Activated CD4-positive, alpha-beta T cell treated with anti-CD3 and anti-CD28 coated beads, Interleukin-2, amount 50 U/mL, for 16 hours (primary cell): Measurements from ENCODE around the gene FFAR3.
"Not testable (repeated sequence)": the region's sequence is repeated elsewhere in the genome, so short reads cannot be mapped to it uniquely, and the experiment has no call there.

Experiments used
- DNase-seq: peaks from one replicate; pipeline ENCODE4 v3.0.0-alpha.2; 2020

FFAR3 gene

DNA sequence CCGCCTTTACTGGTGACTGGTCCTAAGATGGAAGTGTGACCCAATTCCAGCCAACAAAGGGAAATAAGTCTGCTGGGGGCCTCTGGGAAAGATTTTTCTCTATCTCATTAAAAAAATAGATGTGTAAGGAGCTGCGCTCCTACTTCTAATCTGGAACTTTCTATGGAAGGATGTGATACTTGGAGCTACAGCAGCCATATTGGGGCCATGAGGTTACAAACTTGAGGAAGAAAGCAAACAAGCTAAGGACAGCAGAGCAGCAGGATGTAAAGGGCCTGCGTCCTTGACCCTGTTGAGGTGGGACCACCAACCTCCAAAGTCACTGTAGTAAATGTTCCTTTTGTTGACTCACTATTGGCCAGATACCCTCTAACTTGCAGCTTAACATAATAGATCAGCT, 20.1 kb downstream of the FFAR3 start:
- DNase-seq: no peak

DNA sequence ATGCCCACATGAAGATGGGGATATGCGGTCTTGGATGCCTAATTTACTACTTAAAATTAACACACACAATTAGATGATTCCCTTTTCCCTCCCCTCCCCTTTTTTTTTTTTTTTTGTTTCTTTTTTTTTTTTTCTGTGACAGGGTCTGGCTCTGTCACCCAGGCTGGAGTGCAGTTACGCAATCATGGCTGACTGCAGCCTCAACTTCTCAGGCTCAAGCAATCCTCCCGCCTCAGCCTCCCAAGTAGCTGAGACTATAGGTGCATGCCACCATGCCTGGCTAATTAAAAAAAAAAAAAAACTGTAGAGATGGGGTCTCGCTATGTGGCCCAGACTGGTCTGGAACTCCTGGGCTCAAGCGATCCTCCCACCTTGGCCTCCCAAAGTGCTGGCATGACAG, 21.3 kb downstream of the FFAR3 start:
- DNase-seq: not testable (repeated sequence)

DNA sequence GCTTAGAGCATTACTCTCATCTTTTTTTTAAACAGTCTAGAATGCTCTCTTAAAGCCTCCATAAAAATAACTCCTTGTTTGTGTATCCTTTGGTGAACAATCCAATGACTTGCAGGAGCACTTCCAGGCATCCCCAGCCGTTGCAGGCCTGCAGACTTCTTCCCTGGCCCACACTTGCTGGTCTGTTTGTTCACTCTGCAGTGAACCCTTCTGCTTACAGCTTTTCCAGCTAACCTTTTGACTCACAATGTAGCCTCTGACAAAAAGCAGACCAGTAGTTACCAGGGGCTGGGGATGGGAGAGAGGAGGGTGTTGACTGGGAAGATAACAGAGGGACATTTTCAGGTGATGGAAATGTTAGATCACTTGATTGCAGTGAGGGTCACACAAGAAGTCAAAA, 21.7 kb downstream of the FFAR3 start:
- no peak for DNase-seq

DNA sequence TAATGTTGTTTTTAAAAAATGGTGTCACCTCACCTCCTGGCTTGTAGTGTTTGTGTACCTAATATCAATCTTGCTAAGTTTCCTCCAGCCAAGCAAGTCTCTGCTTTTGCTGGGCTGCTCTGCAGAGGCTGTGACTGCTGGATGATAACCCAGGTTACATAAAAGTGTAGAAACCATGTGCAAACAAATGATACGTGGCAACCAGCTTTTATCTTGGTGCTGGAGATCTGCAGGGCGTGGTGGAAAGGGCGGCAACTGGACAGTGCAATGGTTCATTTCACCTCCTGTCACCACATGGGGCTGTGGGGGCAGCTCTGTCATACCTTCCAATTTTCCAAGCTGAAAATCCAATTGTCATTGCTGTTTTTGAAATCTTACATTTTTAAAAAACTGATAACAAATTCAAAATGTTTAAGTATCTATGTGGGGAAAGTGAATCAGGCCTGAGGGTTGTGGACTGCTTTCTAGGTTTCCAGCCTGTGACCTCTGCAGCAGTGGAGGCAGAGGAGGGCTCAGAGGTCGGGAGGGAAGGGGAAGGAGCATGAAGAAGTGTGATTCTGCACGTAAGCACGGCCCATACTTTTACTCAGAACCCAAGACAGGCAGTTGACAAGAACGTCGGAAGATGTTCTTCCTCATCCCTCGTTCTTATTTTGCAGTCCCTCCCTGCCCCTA, 22.3 kb downstream of the FFAR3 start:
- DNase-seq: no peak

DNA sequence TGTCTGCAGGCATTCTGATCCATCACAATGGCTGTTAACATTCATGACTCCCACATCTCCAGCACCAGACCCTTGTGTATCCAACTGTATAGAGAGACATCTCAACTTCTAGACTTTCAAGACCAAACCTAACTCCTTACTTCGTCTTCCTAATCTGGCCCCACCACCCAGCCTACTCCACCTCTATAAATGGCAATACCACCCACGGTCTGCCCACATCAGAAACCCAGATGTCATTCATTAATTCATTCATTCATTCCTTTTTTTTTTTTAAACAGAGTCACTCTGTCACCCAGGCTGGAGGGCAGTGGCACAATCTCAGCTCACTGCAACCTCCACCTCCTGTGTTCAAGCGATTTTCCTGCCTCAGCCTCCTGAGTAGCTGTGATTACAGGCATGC, 23.1 kb downstream of the FFAR3 start:
- DNase-seq: no peak

DNA sequence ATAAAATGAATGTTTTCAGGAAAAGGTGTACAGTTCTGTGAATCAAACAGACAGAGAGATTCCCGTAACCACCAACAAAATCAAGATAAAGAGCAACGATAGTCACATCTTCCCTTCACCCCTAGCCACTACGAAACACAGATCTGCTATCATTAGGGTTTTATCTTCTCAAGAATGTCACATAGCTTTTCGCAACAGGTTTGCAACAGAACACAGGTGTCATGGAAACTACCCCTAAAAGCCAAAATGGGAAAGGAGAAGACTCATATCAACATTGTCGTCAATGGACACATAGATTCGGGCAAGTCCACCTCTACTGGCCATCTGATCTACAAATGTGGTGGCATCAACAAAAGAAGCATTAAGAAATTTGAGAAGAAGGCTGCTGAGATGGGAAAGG, 23.7 kb downstream of the FFAR3 start:
- no peak for DNase-seq

DNA sequence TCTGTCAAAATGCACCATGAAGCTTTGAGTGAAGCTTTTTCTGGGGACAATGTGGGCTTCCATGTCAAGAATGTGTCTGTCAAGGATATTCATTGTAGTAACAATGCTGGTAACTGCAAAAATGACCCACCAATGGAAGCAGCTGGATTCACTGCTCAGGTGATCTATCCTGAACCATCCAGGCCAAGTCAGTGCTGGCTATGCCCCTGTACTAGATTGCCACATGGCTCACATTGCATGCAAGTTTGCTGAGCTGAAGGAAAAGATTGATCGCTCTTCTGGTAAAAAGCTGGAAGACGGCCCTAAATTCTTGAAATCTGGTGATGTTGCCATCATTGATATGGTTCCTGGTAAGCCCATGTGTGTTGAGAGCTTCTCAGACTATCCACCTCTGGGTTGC, 25.3 kb downstream of the FFAR3 start:
- no peak for DNase-seq

DNA sequence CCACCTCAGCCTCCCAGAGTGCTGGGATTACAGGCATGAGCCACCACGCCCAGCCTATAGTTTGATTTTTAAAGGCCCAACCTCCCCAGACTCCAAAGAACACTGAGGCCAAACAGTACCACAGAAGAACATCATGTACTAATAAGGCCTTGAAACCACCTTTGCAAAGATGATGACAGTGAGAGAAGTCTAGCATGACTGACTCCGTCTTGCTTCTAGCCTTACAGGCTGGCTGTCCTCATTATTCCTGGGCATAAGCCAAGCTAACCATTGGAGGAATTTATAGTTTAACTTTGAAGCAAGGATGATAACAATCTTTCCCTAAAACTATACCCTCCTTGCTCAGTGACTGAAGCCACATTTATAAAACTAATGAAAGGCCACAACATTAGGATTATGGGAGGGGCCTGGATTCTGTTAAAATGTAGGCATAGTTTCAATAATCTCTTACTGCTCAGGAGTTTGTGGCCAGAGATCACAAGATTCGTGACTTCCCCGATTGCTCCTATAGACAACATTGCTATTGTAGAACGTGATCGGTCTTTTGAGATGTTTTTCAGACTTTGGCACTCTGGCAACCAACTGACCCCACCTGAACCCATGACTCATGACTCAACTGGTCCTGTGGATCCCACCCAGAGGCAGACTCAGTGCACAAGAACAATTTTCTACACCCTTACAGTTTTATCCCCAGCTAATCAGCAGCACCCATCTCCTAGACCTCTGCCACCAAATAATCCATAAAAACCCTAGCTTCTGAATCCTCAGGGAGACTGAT, 30.2 kb downstream of the FFAR3 start:
- no peak for DNase-seq

DNA sequence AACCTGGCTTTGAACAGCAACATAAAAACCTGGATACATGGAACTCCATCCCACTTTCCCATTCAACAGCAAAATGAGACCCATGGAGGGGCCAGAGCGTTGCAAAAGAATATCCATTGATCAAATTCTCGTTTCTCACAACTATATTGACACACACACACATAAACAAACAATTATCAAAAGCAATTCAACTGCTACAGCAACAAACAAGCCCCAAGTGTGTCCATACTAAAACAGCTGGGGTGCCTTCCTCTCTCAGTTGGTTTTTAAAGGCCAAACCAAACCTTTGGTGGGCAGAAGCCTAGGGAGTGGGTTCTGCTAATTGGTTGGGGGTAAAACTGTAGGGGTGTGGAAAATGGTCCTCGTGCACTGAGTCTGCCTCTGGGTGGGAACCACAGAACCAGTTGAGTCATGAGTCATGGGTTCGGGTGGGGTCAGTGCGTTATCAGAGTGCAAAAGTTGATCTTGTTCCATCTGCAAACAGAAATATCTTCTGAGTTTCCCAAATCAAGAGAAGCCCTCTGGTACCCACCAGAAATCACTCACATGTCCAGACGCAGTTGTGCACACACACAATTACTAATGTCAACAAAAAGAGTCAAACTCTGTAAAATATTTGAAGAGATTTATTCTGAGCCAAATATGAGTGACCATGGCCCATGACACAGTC, 31.1 kb downstream of the FFAR3 start:
- DNase-seq: no peak

DNA sequence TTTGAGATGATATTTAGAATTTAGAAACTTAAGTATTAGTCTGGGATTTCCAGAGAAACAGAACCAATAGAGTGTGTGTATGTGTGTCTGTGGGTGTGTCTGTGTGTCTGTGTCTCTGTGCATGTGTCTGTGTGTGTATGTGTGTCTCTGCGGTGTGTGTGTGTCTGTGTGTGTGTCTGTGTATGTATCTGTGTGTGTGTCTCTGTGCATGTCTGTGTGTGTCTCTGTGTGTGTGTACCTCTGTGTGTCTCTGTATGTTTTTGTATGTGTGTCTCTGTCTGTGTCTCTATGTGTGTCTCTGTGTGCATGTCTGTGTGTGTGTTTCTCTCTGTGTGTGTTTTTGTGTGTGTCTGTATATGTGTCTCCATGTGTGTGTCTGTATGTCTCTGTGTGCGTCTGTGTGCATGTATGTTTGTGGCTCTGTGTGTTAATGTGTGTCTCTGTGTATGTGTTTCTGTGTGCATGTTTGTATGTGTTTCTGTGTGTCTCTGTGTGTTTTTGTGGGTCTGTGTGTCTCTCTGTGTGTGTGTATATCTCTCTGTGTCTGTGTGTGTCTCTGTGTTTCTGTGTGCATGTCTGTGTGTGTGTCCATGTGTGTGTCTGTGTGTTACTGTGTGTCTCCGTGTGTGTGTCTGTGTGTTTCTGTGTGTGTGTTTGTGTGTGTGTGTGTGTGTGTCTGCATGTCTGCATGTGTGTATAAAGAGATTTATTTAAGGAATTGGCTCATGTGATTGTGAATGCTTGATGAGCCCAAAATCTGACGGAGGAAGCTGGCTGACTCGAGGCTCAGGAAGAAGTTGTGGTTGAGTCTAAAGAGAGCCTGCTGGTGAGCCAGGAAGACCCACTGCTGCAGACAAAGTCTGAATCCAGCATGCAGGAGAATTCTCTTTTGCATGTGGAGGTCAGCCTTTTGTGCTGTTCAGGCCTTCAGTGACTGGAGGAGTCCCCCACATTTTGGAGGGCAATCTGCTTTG, 34.8 kb downstream of the FFAR3 start:
- no peak for DNase-seq

DNA sequence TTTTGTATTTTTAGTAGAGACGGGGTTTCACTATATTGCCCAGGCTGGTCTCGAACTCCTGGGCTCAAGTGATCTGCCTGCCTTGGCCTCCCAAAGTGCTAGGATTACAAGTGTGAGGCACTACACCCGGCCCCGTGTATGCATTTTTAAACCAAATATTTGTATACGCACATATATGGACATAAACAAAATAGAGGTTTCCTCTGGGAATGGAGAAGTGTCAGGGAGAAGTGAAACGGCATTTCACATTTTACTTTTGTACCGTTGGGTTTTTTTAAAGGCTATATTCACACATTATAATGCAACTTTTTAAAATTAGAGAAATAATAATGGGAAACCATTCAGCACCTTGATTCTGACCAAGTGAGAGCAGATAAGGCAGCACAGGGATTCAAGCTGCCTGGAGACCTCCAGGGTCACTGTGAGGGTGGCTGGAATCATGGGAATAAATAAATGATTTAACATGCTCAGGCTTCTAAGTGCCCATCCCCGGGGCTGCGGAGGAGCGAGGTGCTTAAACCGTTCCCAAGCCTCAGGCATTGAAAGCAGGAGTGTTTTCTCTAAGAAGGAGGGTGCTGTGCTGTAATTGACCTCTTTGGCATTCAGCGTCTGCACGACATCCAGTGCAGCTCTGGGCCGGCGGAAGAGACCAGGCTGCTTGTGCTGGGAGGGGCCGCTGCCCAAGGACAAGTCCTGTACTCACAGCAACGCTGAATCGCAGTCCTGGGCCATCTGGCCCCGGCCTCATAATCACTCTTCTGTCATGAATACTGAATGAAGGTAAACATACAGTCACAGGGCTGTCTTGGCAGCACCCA, 37.3 kb downstream of the FFAR3 start:
- DNase-seq: no peak

DNA sequence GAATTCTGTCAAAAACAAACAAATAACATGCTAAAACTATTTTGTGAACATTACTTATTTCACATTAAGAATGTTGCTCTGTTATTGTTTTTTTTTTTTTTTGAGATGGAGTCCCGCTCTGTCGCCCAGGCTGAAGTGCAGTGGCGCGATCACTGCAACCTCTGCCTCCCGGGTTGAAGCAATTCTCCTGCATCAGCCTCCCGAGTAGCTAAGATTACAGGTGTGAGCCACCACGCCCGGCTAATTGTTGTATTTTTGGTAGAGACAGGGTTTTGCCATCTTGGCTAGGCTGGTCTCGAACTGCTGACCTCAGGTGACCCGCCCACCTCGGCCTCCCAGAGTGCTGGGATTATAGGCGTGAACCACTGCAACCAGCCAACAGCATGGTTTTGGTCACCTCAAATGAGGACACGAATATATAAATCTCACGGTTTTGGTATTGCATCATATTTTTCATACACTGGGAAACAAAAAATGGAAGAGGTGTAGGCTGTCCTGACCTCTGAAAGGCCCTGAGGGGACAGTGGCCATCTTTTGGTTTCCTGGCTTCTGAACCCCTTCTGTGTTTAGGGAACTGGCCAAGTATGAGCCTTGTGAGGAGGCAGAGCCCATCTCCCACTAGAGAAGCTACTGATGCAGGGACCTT, 38.1 kb downstream of the FFAR3 start:
- no peak for DNase-seq

DNA sequence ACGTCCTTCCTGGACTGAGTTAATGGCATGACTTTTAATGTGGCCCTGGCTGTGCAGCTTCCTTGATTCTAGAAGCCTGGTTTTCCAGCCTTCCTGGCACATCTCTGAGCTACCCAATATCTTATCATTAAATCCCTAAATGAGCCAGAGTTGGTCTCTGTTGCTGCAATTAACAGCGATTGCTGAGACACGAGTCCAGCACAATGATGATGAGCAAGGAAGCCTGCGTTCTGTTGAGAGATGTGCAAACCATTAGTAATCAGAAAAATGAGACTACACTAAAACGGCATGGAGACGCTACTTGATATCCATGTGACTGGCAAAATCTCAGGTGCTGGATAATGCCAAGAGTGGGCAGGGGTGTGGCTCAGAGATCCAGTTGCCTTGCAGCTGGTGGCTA, 38.8 kb downstream of the FFAR3 start:
- DNase-seq: no peak

DNA sequence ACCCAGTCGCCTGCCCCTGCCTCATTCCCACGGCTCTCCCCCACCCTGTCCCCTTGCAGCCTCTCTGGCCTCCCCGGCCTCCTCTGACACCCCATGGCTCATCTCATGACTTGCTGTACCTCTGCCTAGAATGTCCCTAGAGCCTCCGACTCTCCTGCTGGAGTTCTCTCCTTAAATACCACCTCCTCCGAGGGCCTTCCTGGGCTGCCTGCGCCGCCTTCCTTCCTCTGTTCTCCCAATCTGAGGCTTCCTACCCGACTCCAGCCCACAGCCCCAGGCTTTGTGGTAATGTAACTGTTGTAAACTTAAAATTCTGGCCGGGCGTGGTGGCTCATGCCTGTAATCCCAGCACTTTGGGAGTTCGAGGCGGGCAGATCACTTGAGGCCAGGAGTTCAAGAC, 40.3 kb downstream of the FFAR3 start:
- DNase-seq: no peak

DNA sequence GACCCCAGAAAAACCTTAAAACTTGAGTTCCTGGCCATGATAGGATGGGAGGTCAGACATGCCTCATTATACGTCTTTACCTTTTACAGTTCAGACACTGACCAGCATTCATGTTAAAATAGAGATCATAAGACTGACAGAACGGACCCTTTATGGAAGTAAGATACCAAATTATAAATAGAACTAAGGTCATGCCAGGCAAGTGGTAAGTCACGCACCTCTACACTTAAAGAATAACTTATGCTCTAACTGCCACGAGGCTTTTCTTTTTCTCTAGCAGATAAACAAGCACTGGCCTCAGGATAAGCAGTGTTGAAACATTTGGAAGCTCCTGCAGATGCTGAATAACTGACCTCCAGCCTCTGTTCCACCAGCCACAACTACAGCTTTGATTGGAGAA, 41.0 kb downstream of the FFAR3 start:
- no peak for DNase-seq

DNA sequence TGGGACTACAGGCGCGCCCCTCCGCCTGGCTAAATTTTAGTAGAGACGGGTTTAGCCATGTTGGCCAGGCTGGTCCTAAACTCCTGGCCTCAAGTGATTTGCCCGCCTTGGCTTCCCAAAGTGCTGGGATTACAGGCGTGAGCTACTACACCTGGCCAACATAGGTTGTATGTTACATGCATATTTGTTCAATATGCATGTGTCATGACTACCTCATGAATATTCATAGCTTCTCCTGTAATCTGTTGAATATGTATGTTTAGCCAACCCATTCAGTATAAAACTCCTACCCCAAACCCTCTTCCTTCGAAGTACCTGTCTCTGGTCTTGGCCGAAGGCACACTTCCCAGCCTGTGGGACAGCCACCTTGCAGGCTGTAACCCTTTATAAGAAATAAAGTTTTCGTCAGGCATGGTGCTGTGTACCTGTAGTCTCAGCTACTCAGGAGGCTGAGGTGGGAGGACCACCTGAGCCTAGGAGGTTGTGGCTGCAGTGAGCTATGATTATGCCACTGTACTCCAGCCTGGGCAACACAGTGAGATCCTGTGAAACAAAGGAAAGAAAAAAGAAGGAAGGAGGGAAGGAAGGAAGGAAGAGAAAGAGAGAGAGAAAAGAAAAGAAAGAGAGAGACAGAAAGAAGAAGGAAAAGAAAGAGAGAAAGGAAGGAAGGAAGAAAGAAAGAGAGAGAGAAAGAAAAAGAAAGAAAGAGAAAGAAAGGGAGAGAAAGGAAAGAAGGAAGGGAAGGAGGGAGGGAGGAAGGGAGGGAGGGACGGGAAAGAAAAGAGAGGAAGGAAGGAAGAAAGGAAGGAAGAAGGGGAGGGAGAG, 41.9 kb downstream of the FFAR3 start:
- DNase-seq: no peak

DNA sequence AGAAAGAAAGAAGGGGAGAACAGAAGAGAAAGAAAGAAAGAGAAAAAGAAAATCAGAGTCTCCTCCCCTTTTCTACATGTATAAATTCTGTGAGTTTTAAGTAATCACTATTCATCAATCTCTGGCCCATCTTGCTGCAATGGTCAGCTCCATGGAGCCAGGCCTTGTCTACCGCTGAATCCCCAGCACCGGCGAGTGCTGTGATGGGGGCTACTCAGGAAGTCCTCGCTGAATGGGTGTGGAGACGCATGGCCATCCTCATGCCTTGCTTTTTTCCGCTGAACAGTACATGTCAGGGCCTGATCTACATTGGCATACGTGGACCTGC, 42.5 kb downstream of the FFAR3 start:
- DNase-seq: no peak

DNA sequence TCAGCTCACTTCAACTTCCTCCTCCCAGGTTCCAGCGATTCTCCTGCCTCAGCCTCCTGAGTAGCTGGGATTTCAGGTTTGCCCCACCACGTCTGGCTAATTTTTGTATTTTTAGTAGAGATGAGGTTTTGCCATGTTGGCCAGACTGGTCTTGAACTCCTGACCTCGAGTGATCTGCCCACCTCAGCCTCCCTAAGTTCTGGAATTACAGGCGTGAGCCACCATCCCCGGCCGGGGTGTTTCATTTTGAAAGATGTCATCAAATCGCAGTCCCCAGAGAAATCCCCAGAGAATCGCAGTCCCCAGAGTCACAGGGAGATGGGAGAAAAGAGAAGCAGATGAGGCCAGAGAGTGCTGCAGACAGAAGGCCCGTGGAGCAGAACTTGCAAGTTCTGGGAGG, 43.2 kb downstream of the FFAR3 start:
- DNase-seq: not testable (repeated sequence)

DNA sequence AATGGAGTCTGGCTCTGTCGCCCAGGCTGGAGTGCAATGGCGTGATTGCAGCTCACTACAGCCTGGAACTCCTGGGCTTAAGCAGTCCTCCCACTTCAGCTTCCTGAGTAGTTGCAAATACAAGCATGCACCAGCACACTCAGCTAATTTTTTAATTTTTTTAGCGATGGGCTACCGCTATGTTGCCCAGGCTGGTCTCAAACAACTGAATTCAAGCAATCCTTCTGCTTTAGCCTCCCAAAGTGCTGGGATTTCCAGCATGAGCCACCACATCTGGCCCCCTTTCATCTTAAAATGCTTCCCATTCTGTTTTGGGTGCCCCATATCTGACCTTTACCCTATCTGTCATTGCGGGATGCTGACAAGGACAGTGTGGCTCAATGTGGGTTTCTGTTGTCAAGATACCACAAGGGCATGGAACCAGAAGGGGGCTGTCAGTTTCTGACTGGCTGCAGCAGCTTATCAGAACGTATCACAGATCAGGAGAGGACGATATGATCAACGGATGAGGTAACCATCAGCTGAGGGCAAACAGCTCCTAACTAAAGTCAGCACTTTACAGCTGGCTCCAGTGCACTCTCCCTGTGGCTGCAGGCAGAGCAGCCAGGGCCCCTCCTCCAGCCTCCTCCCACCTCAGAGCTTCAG, 45.0 kb downstream of the FFAR3 start:
- DNase-seq: peak; percentile 39
